NCI-H1694 treated with DMSO at 0.1 percent for 48 hours (cell line): ENCODE measurements around the gene ANXA11.

Source experiments
- DNase-seq: peaks from one replicate; lab custom pipeline; 2025; lab: John Stamatoyannopoulos, UW

The ANXA11 gene

GRCh38 chr10:80104066-80104926 lies 101.0 kb downstream of the ANXA11 start:
- DNase-seq, result peak; percentile 57
